ENCODE results near the gene S100A7. TPM values are rescaled to one million over a fixed set of nuclear protein-coding genes. Genes with fewer than 3 reads are reported as not detected.

S100A7 gene
- polyA plus RNA-seq, 3 donors, result not detected

DNA sequence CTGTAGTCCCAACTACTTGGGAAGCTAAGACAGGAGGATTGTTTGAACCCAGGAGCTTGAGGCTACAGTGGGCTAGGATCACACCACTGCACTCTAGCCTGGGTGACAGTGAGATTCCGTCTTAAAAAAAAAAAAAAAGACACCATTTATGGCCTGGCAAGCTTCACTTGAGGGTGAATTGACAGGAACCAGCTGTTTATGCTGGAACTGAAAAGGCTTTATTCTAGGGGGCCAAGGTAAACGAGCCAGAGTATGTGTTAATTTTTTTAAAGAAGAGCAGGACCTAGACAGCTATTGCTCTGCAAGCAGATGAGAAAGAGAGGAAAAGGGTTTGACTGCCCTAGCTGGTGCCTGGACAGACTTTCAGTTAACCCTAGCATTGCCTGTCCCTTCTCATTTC is 38.3 kb upstream of the S100A7 start:
- DNase-seq, result no peak
- 0% methylated on average over 2 of the region's 2 CpGs for WGBS (ENCODE audit: insufficient coverage)
- H3K27me3 Mint-ChIP-seq (ENCODE audit: low read depth in 3 of 3), result peaks cover 2 to 10% (median 8%) of the 10 kb centered on the region in 3 donors

DNA sequence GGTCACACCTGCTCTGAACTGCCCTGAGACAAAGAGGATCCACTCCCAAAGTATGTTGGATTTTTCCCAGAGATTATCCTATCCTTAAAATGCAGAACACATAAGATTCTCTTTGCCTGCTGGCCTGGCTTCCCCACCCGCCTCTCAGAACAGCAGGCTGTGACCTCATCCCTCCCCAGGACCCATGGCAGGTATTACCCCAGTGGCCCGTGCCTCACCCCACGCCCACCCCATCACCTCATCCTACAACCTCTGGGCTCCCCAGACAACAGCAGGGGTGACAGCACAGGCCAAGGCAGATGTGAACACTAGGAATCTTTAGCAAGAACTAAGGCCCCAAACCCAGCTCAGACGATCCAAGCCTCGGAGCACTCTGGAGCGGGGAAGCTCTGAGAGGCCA is 35.1 kb upstream of the S100A7 start:
- H3K27ac ChIP-seq (ENCODE audit: low read depth in 1 of 2, low read length in 2 of 2), result no peak overlapping the region
- Mint-ChIP-seq H3K27ac (no peak overlapping the region), H3K27me3 (ENCODE audit: low read depth in 3 of 3) (peaks cover 4 to 10% (median 8%) of the 10 kb centered on the region in 3 donors), H3K9me3 (no peaks in the 10 kb centered on the region), H3K36me3 (no peaks in the 10 kb centered on the region), H3K4me3 (no peak overlapping the region), H3K4me1 (peaks cover 9% of the 10 kb centered on the region)
- intact Hi-C loops (cut with micrococcal nuclease), result loop anchor here (1.0 to 10.0 kb wide), 4 partner anchors 81 to 143 kb away; partner anchors contain the start of gene S100A7A (in 1 of the 2)
- H3K4me1 ChIP-seq (ENCODE audit: control insufficient read depth in 1 of 2, insufficient read depth in 2 of 2, low read length in 2 of 2), result peaks cover 9 to 10% of the 10 kb centered on the region in 2 donors
- no peak overlapping the region for H2AFZ ChIP-seq (ENCODE audit: insufficient read depth, low read depth, low read length, poor library complexity, severe bottlenecking)
- TF ChIP-seq, protein P1, sequence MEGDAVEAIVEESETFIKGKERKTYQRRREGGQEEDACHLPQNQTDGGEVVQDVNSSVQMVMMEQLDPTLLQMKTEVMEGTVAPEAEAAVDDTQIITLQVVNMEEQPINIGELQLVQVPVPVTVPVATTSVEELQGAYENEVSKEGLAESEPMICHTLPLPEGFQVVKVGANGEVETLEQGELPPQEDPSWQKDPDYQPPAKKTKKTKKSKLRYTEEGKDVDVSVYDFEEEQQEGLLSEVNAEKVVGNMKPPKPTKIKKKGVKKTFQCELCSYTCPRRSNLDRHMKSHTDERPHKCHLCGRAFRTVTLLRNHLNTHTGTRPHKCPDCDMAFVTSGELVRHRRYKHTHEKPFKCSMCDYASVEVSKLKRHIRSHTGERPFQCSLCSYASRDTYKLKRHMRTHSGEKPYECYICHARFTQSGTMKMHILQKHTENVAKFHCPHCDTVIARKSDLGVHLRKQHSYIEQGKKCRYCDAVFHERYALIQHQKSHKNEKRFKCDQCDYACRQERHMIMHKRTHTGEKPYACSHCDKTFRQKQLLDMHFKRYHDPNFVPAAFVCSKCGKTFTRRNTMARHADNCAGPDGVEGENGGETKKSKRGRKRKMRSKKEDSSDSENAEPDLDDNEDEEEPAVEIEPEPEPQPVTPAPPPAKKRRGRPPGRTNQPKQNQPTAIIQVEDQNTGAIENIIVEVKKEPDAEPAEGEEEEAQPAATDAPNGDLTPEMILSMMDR (IDR thresholded peaks at IDR 0.05), result no peak
- H3K9ac ChIP-seq (ENCODE audit: insufficient read depth, low read length, poor library complexity, severe bottlenecking), result no peak overlapping the region
- no peaks in the 10 kb centered on the region for H3K27me3 ChIP-seq (ENCODE audit: control insufficient read depth in 2 of 2, insufficient read depth in 2 of 2, low read length in 2 of 2)
- WGBS (ENCODE audit: insufficient coverage), result 88% methylated on average over 6 of the region's 6 CpGs
- no peaks in the 10 kb centered on the region for H3K79me2 ChIP-seq (ENCODE audit: insufficient read depth, low read length)
- no peaks in the 10 kb centered on the region for H3K9me3 ChIP-seq (replicated peaks in 1 of 2; ENCODE audit: control insufficient read depth in 1 of 2, insufficient read depth in 1 of 2, low read length in 2 of 2)
- H3K4me2 ChIP-seq (replicated peaks; ENCODE audit: extremely low read depth, low read length, poor library complexity, severe bottlenecking), result no peak overlapping the region
- no peak for DNase-seq
- H3K4me3 ChIP-seq (replicated peaks in 1 of 3; ENCODE audit: low read depth in 2 of 3, low read length in 3 of 3), result no peak overlapping the region
- H4K20me1 ChIP-seq (ENCODE audit: insufficient read depth, low read length), result no peaks in the 10 kb centered on the region
- H3K36me3 ChIP-seq (replicated peaks in 1 of 2; ENCODE audit: control insufficient read depth in 1 of 2, insufficient read depth in 2 of 2, low read length in 2 of 2), result no peaks in the 10 kb centered on the region

More for the DNA sequence above, 38.3 kb upstream of the S100A7 start:
- no peak overlapping the region for H3K4me3 Mint-ChIP-seq
- Histone ChIP-seq H3K9ac (ENCODE audit: insufficient read depth, low read length, poor library complexity, severe bottlenecking) (no peak overlapping the region), H3K27me3 (ENCODE audit: control insufficient read depth in 2 of 2, insufficient read depth in 2 of 2, low read length in 2 of 2) (no peaks in the 10 kb centered on the region), H3K4me2 (replicated peaks; ENCODE audit: extremely low read depth, low read length, poor library complexity, severe bottlenecking) (no peak overlapping the region), H4K20me1 (ENCODE audit: insufficient read depth, low read length) (no peaks in the 10 kb centered on the region), H2AFZ (ENCODE audit: insufficient read depth, low read depth, low read length, poor library complexity, severe bottlenecking) (no peak overlapping the region), H3K4me3 (replicated peaks in 1 of 3; ENCODE audit: low read depth in 2 of 3, low read length in 3 of 3) (no peak overlapping the region), H3K27ac (ENCODE audit: low read depth in 1 of 2, low read length in 2 of 2) (no peak overlapping the region), H3K36me3 (replicated peaks in 1 of 2; ENCODE audit: control insufficient read depth in 1 of 2, insufficient read depth in 2 of 2, low read length in 2 of 2) (no peaks in the 10 kb centered on the region), H3K4me1 (ENCODE audit: control insufficient read depth in 1 of 2, insufficient read depth in 2 of 2, low read length in 2 of 2) (no peaks in the 10 kb centered on the region), H3K9me3 (replicated peaks in 1 of 2; ENCODE audit: control insufficient read depth in 1 of 2, insufficient read depth in 1 of 2, low read length in 2 of 2) (no peaks in the 10 kb centered on the region), H3K79me2 (ENCODE audit: insufficient read depth, low read length) (no peaks in the 10 kb centered on the region)
- TF ChIP-seq, protein P1 (IDR thresholded peaks at IDR 0.05), result no peak
- peaks cover 2% of the 10 kb centered on the region for H3K4me1 Mint-ChIP-seq
- H3K27ac Mint-ChIP-seq, result no peak overlapping the region
- intact Hi-C loops (cut with micrococcal nuclease), result loop anchor here (5.0 to 10.0 kb wide), 2 partner anchors 84 to 96 kb away; partner anchors contain the start of gene S100A7A (in 1 of the 2)
- H3K9me3 Mint-ChIP-seq, result no peaks in the 10 kb centered on the region
- no peaks in the 10 kb centered on the region for H3K36me3 Mint-ChIP-seq

Data from CD14-positive monocyte (primary cell).